ENCODE results near the gene DNAJB13.
"Not testable (repeated sequence)": the region's sequence is repeated elsewhere in the genome, so short reads cannot be mapped to it uniquely, and the experiment has no call there.

DNAJB13 gene, protein sequence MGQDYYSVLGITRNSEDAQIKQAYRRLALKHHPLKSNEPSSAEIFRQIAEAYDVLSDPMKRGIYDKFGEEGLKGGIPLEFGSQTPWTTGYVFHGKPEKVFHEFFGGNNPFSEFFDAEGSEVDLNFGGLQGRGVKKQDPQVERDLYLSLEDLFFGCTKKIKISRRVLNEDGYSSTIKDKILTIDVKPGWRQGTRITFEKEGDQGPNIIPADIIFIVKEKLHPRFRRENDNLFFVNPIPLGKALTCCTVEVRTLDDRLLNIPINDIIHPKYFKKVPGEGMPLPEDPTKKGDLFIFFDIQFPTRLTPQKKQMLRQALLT

DNA sequence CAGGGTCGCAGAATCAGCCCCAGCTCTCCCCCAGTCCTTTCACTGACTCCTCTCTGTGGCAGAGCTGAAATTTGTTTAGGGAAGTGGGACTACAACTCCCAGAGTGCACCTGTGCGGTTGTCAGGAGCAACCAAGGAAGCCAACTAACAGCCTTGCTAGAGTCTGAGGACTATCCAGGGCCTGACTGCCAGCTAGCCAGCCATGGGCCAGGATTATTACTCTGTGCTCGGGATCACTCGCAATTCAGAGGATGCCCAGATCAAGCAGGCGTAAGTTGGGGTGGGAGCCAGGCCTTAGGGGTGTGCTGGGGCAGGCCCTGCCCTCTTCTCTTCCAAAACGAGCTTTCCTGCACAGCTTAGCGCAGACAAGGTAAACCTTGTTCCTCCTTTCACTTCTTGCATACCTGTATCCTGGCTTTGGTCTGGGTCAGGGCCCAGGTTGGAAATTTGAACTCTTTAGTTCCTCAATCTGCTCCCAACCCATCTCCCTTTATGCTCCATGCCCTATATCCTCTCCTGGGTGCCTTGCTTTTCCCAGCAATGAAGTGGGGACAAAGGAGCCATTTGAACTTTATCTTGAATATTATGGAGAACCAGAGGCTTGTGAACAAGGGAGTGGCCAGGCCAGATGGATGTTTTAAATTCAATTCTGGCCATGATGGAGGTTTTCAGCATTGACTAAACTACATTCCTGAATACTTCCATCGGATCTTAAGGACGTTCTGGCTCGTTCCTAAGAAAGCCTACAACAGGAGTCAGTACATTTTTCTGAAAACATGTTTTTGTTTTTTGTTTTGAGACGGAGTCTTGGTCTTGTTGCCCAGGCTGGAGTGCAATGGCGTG is at the start of gene DNAJB13:
Gene DNAJB13 (plus strand): TSS at position 158 of the 842 bp plus-strand sequence. CDS start 44 bp downstream, at position 202.
- no peak for DNase-seq

DNA sequence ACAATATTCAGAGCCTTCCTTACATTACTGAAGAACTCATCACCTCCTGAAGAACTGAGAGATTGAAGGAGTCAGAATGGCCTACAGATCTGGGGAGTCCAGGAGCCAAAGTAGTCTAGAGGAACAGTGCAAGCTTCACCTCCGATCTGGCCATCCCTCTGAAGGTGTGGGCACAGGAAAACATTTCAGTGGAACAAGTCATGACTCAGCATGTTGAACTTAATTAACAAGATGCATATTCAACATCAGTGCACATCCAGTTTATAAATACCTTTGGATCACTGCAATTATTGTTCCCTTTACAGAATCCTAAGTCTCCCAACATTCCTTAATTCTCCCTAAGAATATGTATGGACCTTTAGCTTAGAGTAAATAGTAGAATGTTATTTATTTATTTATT is 48.5 kb upstream of the DNAJB13 start:
- no peak for DNase-seq

DNA sequence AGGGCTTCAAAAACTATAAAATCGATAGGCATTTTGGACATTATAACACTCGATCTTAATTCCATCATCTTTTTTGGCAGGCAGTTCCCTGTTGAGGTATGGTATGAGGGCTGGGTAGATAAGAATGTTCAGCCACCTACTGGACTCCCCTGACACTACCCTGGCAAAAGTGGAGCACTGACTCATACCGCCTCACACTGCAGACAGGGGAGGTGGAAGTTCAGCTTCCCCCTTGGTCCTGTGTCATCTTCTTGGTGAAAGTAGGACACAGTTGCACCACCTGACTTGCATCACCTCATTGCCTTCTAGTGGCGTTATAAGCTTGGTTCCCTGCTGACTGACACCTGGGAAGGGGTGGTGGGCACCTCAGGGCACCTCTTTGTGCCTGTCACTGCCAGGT is 43.6 kb upstream of the DNAJB13 start:
- peak in 1 of 2 donors; percentile 16 for DNase-seq

DNA sequence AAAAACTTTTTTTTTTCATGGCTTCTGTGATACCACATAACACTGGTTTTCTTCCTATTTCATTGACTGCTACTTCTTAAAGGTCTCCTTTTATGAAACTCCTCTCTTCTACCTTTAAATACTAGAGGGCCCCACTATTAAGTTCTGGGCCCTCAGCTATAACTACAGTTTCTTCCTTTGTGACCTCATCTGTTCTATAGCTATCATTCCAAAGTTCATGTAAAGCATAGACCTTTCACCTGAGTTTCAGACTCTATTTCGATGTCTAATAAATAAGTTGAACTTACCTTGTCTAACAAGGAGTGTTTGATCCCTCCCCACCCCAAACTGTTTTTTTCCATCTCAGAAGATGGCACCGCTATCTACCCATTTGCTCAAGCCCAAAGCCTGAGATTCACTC is 38.8 kb upstream of the DNAJB13 start:
- no peak for DNase-seq

DNA sequence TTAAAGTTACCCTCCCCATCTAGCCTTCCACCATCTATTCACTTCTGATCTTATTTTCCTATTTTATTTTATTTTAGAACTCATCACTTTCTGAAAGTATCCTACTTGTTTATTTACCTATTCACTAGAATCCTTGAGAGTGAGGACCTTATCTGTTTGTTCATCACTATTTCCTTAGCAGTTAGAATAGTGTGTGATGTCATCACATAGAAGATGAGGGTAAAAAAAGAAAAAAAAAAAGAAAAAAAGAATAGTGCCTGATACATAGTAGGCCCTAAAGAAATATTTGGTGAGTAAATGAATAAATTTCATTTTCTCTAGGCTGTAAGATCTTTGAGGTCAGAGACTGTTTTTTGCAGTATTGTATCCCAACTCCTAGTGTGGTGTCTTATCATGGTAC is 37.4 kb upstream of the DNAJB13 start:
- no peak for DNase-seq

DNA sequence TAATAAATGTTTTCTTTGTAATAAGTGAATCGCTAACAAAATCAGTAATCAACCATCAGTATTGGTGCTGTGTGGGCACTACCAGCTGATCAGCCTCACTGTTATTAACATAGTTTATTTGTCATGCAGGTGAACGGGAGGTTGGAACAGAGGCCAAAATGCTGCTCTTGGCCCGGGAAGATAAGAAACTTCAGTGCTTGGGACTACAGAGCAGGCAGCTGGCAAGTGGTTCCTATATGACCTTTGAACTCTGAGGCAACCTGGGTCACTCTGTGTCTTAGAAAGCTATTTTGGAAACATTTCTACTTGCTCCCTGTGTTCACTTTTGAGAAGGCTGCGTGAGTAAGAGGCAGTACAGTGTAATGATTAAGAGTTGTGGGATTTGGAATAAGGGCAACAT is 36.5 kb upstream of the DNAJB13 start:
- DNase-seq, result no peak

DNA sequence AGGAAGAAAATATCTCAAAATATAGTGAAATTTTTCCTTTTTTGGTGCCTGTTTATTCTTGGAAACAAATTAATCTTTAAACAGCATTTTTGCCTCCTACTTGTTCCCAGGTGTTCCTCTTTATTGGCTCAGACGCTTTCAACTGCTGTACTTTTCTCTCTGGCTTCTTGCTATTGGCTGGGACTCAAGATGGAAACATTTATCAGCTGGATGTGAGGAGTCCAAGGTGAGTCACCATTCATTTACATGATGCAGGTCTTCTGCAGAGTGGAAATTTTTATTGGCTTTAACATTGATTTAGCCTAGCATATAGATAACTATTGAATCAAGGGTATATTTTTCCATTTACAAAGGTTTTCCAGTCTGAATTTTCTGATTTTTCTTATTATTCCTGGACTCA is 34.4 kb upstream of the DNAJB13 start:
- DNase-seq, result no peak

DNA sequence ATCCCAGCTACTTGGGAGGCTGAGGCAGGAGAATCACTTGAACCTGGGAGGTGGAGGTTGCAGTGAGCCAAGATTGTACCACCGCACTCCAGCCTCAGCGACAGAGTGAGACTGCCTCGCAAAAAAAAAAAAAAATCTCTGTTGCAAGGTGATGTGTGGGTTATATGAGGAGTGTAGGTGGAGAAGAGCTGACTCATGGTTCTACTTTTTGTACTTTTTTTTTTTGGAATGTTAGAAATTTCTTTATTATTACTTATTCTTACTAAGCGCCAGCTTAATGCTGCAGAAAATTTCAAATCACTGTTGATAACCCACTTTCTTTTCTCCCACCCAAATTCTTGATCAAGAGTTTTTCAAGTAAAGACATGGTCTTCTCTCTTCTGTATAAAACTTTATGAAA is 29.6 kb upstream of the DNAJB13 start:
- no peak for DNase-seq

DNA sequence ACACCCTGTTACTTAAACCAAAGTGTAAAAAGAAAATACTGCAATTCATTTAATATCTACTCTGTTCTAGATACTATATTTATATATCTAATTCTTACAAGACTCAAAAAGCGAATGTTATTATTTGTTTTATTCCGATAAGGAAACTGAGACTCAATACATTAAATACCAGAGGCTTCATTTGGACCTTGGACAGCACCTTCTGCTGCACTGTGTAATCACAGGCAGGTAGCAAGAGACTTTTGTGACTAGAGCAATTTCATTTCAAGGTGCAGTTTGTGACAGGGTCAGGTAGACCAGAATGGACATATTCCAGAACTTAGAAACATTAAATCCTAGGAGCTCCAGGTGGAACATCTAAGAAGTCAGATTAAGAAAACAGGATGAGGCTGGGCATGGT is 21.4 kb upstream of the DNAJB13 start:
- DNase-seq, result no peak

DNA sequence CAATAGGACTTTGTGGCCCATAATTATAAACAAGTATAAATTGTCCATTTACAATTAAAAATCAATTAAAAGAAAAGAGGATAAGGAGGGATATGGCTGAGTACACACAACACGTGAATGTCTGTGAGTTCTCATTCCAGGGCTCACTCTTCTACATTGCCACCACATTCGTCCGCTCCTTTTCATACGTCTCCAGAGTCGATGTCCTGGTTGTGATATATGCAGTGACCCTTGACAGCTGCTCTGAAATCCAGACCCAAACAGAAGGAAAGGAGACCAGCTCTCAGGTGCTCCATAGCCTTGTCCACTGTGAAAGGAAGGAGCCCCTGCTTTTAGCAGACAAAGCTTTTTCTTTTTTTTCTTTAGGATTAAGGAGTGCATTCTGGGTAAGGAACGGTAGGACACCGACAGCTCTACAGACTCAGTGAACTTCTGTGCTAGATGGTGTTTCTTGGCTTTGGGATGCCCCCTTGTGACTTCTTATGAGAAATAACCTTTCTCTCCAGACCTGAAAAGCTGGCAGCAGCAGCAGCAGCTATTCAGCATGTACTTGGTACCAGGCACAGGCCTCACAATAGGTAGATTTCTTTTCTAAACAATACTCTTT is 19.7 kb upstream of the DNAJB13 start:
- peak in 1 of 2 donors; percentile 74 for DNase-seq

DNA sequence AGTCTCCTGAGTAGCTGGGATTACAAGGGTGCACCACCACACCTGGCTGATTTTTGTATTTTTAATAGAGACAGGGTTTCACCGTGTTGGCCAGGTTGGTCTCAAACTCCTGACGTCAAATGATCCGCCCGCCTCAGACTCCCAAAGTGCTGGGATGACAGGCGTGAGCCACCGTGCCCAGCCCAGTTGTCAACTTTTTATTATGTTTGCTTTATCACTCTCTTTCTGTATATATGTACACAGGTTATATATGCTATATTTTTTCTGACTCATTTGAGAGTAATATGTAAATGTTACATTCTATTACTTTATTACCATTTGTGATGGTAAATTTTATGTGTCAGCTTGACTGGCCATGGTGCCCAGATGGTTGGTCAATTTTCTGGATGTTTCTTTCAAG is 18.9 kb upstream of the DNAJB13 start:
- DNase-seq, result no peak

DNA sequence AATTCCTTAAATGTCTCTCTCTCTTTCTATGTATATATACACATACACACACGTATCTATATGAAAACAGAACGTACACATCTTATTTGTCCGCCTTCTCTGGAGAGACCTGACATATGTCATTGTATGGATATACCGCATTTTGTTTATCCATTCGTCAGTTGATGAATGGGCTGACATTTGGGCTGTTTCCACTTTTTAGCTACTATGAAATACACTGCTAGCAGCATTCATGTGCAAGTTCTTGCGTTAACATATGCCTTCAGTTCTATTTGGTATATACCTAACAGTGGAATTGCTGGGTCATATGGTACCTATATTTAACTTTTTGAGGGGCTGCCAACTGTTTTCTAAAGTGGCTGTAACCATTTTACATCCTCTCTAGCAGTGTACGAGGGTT is 18.0 kb upstream of the DNAJB13 start:
- DNase-seq, result no peak

DNA sequence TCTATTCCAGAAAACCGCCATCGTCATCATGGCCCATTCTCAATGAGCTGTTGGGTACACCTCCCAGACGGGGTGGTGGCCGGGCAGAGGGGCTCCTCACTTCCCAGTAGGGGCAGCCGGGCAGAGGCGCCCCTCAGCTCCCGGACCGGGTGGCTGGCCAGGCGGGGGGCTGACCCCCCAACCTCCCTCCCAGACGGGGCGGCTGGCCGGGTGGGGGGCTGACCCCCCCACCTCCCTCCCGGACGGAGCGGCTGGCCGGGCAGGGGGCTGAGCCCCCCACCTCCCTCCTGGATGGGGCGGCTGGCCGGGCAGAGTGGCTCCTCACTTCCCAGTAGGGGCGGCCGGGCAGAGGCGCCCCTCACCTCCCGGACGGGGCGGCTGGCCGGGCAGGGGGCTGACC is 14.8 kb upstream of the DNAJB13 start:
- not testable (repeated sequence) for DNase-seq

DNA sequence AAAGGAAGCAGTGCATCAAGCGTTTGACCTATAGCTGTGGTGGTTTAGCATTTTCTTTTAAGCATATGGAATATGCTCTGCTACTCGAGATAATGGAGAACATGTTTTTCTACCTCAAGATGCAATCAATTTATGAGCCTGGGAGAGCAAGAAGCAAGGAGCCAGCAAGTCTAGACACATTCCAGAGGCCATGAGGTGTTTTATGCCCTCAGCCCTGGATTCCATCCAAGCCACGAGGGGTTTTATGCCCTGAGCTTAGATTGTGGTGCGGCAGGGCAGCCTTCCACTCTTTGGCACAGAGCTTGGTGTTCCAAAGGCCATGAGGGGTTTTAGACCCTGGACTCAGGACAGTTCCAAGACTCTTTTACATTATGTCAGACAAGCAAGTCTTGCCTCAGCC is 11.7 kb upstream of the DNAJB13 start:
- no peak for DNase-seq

DNA sequence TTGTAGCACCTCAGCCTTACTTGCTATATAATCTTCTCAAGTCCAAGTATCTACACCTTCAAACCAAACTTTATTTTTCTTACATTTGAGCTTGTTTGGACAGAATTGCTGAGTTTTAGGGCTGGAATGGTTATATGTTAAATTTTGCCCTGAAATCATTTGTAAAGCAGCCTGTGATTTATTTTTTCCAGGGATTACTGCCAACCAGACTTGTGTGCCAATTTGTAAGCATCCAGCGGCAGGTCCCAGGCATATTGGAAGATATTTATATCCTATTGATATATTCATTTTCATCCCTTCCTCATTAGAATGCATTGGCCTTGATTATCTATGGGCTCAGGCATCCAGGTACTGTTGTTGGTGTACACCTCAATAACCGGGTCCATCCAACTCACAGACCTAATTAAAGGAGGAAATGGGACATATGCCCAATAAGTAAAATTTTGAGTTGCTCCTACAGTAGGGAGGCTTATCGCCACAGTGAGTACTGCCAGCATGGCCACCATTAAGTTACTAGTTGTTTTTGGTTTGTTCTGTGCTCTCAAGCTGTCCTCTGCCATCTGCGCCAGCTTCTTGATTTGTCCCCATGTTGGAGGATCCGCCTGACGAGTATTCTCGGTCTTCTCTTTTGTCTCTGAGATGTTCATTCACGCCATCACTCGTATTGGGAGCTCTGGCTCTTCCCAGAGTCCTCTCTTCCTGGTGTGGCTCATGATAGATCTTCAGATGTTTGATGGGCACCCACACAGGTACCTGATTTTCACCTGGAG is 9.8 kb upstream of the DNAJB13 start:
- DNase-seq, result no peak

DNA sequence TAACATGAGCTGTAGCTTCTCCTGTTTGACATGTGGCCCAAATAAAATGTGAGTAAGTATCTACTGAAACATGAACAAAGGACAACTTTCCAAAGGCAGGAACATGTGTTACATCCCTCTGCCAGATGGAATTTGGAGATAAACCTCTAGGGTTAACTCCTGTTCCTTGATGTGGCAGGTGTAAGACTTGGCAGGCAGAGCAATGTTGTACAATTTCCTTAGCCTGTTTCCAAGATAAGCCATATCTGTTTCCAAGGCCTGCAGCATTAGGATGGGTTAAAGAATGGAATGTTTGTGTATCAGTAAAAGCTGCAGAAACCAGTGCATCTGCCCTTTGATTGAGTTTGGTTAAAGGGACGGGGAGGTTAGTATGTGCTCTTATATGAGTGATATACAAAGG is 8.8 kb upstream of the DNAJB13 start:
- DNase-seq, result no peak

DNA sequence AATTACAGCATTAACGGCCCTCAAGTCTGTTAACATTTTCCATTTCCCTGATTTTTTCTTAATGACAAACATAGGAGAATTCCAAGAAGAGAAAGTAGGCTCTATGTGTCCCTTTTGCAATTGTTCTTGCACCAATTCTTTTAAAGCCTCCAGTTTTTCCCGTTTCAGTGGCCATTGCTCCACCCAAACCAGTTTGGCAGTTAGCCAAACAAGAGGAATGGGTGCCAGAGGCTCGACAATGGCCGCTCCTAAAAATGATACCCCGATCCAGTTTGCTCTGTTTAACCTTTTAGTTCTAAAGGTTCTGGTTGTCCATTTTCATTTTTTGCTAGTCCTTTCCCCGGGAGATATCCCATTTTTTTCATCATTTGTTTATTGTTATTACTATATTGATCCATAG is 6.7 kb upstream of the DNAJB13 start:
- no peak for DNase-seq

DNA sequence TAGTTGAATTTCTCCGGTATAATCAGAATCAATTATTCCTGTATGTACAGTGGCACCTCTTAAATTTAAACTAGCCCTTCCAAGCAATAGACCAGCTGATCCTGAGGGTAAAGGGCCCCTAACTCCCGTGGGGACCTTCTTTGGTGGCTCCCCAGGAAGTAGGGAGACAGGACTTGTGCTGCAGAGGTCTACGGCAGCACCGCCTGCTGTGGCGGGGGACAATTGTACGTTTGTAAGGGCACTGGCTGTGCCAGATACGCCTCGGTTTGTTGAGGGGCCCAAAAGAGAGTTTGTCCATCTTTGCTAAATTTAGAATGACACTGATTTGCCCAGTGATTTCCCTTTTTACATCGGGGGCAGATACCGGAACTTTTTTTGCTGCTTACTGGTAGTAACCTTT is 5.9 kb upstream of the DNAJB13 start:
- no peak for DNase-seq

DNA sequence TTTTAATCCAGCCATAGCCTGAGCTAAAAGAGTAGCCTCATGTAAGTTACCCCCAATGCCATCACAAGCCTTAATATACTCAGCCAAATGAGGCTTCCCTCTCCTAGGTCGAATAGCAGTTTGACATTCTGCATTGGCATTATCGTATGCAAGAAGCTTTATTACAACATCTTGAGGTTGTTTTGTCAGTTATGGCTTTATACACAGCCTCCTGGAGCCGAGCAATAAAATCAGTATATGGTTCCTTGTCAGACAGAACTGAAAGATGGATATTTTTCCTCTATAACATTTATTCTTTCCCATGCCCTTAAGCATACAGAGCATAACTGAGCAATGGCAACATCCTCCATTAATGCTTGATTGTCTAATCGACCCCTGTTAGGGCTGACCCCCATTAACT is 5.4 kb upstream of the DNAJB13 start:
- no peak for DNase-seq

DNA sequence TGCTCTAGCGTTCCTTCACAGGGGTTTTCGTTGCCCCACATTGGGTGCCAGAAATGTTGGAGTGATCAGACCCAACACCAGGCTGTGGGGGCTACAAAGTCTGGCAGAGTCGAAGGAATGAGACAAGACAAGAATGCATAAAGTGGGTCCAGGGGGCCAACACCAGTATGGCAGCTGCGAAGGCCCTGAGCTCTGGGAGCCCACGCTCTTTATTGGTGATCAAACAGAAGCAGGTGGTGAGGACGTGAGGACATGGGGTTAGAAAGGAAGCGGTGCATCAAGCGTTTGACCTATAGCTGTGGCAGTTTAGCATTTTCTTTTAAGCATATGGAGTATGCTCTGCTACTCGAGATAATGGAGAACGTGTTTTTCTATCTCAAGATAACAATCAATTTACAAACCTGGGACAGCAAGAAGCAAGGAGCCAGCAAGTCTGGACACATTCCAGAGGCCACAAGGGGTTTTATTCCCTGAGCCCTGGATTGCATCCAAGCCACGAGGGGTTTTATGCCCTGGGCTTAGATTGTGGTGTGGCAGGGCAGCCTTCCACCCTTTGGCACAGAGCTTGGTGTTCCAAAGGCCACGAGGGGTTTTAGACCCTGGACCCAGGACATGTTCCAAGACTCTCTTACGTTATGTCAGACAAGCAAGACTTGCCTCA is 3.9 kb upstream of the DNAJB13 start:
- no peak for DNase-seq

DNA sequence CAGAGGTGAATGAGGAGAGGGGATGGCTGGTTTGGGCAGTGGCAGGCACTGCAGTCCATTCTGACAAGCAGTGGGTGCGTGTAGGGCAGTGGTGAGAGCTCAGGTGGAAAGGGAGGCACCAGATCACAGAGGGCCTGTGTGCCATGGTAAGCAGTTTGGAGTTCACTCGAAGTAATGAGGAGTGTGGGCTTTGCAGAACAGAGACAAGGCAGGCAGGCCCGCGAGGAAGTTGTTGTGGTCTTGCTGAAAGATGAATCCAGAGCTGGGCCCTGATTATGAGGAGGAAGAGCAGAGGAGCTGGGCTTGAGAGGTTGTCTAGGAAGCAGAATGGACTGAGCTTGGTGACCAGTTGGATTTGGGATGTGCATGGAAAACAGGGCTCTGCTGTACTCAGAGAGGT is 1.6 kb upstream of the DNAJB13 start:
- no peak for DNase-seq

DNA sequence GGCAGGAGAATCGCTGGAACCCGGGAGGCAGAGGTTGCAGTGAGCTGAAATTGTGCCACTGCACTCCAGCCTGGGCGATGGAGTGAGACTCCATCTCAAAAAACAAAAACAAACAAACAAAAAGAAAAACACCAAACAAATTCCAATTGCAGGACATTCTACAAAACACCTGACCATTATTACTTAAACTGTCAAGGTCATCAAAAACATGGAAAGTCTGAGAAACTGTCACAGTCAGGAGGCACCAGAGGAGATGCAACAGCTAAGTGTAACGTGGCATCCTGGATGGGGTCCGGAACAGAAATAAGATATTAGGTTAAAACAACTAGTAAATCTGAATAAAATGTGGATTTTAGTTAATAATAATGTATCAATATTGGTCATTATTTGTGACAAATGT is 914 bp upstream of the DNAJB13 start:
- DNase-seq, result no peak

DNA sequence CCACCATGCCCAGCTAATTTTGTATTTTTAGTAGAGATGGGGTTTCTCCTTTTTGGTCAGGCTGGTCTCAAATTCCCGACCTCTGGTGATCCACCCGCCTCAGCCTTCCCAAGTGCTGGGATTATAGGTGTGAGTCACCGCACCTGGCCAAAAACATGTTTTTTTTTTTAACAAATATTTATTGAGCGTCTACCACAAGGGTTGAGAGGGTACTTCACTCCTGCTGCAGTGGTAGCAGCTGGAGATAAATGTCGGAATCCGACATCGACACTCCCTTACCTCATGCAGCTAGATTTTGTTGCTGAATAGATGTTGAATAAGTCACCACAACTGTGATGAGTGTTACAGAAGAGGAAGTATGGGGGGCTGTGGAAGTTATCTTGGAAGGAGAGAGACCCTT is 971 bp downstream of the DNAJB13 start:
- no peak for DNase-seq

Data from bone marrow (tissue), 2 donors.